Mononuclear cell (primary cell): ENCODE data around the gene ABCC12. TPM values are rescaled to one million over a fixed set of nuclear protein-coding genes. Genes with fewer than 3 reads are reported as not detected.

Experiments used
- H3K27me3 ChIP-seq: 2 replicates; pipeline ENCODE4 v1.6.0; 2011; ENCODE audit warnings: low read length, control low read depth; ENCODE audit not compliant: insufficient read depth
- H3K4me1 ChIP-seq: 2 replicates; pipeline ENCODE4 v1.5.1; 2011; ENCODE audit warnings: mild to moderate bottlenecking, low read length, control low read depth; ENCODE audit not compliant: insufficient read depth
- H3K4me3 ChIP-seq: 2 replicates; pipeline ENCODE4 v1.5.1; 2011; ENCODE audit warnings: mild to moderate bottlenecking, low read length, moderate library complexity
- H3K9me3 ChIP-seq: 2 replicates; pipeline ENCODE4 v1.5.1; 2011; ENCODE audit warnings: low read depth, mild to moderate bottlenecking, control low read depth, low read length
- total RNA-seq: library from RNA; depleted of rRNA; stranded (reverse); fragments of >200 nt; gene quantifications from one replicate; pipeline ENCODE4 v1.2.3, GENCODE V29; 2012

ABCC12 gene
- total RNA-seq, 1 donor: not detected

DNA sequence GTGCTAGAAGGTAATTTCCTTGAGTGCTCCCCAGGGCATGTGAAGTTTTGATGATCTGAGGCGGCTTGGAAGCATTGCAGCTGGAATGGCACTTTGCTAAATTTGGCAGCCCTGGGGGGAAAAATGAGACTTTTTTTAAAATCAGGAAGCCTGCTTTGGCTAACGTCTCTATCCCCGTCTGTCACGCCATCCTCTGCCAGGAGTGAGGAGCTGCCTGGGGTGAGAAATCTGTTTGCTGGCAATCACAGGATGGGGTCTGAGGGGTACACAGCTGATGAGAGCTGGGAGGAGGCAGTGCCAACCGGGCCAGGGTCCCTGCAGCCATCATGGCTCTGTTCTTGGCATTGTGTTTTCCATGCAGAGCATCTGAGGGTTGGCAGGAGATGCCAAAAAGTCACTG, 2.0 kb downstream of the ABCC12 start:
- peaks cover 3% of the 10 kb centered on the region for H3K27me3 ChIP-seq
- no peak overlapping the region for H3K4me3 ChIP-seq
- peaks cover 8% of the 10 kb centered on the region for H3K9me3 ChIP-seq
- H3K4me1 ChIP-seq: no peaks in the 10 kb centered on the region

DNA sequence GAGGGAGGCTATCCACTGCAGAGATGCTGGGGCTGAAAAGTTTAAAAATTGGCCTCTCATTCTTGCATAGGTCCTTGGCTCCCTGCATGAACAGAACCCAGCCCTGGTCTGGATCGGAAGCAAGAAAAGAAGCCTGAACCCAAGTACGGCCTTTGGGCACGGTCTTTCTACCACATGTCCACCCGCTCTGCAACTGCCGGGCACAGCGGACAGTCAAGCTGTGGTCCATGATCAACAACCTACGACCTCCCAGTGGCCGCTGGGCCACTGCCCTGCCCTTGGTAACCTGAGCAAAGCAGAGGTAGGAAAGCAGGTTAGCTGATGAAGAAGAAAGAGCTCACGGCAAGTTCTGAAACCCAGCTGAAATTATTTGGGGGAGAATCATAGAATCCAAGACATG, 3.6 kb downstream of the ABCC12 start:
- Histone ChIP-seq H3K4me1 (no peaks in the 10 kb centered on the region), H3K27me3 (peaks cover 3% of the 10 kb centered on the region), H3K4me3 (no peak overlapping the region), H3K9me3 (peaks cover 10% of the 10 kb centered on the region)

DNA sequence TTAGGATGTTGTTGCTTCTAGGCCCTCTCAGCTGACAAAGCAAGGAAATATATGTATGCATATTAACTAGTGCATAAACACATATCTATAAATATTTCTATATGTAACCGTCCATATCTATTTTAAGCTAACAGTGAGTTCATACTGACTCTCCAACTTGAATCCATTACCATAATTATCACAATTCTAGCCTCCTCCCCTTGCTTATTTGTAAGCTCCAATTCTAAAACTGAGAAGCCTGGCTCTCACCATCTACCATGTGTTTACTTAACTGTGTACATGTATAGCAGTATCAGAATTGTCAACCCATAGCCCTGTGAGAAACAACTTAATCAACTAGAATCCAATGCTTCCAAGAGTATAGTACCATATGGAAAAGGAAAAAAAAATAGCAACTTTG, 5.1 kb downstream of the ABCC12 start:
- no peaks in the 10 kb centered on the region for H3K4me1 ChIP-seq
- peaks cover 10% of the 10 kb centered on the region for H3K9me3 ChIP-seq
- H3K27me3 ChIP-seq: peaks cover 3% of the 10 kb centered on the region
- H3K4me3 ChIP-seq: no peak overlapping the region

DNA sequence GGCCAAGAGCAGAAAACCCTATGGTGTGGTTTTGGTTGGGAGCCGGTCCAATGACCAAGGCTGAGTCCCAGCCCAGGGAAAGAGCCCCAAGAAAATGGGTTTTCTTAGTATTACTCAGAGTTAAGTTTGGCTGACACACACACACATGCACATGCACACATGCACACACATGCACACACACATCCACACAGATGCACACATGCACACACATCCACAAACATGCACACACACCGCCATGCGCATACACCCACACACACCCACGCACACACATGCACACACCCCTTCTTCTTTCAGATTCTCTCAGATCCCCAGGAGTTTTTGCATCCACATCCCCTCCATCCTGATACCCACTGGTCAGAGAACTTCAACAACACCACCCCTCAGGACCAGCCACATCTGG, 9.1 kb downstream of the ABCC12 start:
- Histone ChIP-seq H3K27me3 (peaks cover 3% of the 10 kb centered on the region), H3K4me3 (no peak overlapping the region), H3K9me3 (peaks cover 10% of the 10 kb centered on the region), H3K4me1 (no peaks in the 10 kb centered on the region)

DNA sequence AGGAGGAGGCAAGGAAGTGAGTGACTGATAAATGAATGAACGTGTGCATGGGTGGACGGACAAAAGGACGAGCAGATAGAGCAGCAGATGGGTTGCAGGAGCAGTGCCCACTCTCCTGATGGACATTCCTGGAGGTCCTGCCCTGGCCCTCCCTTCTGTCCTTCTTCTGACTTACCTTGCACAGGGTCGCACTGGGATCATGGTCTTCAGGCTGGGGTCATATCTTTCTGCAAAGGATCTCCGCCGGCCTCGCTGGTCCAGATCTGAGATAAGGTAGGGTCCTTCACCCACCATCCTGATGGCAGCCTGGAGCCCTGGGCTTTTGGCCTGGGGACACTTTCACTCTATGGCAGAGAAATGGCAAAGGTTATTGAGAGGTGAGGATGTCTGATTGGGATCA, 9.7 kb downstream of the ABCC12 start:
- peaks cover 10% of the 10 kb centered on the region for H3K9me3 ChIP-seq
- no peak overlapping the region for H3K4me3 ChIP-seq
- peaks cover 2% of the 10 kb centered on the region for H3K27me3 ChIP-seq
- H3K4me1 ChIP-seq: no peaks in the 10 kb centered on the region

DNA sequence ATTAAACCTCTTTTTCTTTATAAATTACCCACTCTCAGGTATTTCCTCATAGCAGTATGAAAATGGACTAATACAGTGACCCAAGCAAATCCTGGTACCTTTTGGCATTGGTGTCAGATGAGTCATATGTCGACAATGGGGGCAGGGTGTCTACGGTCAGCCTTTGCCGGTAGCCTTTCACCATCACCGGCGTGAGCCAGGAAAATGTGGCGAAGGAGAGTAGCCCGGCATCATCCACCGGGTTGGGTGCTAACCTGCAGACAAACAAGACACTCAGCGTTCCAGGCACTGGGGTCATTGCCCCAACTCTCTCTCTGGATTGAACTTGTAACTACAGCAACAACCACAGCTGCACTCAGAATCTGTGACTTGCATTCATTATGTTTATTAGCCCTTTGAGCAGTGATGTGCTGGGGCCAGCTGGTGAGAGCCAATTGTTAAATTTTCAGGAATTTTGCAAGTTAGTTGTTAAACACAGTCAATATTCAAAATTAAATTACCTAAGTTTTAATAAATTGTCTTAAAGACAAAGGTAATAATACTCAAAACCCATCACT, 11.9 kb downstream of the ABCC12 start:
- no peaks in the 10 kb centered on the region for H3K4me1 ChIP-seq
- H3K27me3 ChIP-seq: no peaks in the 10 kb centered on the region
- no peak overlapping the region for H3K4me3 ChIP-seq
- H3K9me3 ChIP-seq: peaks cover 3% of the 10 kb centered on the region

DNA sequence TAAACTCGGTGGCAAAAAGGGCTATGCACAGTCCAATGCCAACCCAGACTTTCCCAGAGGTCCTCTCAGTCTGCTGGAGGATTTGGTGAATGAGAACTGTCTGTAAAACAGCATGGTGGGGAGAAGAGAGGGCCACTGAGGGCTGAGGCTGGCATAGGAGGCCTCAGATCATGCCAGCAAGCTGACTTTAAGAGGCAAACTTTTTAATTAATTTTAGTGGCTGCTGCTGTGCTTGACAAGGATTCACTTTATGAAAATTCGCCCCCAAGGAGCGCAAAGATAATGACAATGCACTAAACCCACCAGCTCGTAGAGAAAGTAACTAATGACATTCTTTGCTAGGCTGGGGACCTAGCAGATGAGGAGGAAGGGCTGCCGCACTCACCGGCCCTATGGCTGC, 15.0 kb downstream of the ABCC12 start:
- H3K4me3 ChIP-seq: no peak overlapping the region

DNA sequence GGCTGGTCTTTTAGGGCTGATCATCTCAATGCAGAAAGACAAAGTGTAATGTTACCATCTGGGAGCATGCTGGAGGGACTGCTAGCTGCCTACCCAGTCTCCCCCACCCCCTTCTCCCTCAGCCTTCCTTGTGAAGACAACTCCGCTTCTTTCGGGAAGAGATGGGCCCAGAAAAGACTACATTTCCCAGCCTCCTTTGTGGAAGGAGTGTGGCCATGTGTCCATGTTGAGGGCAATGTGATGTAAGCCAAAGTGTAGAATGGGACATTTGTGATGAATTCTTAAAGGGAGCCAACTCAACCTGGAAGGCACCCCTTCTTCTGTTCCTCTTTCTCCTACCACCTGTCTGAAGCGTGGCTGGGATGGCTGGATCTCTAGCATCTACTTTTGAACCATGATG, 16.3 kb downstream of the ABCC12 start:
- no peak overlapping the region for H3K4me3 ChIP-seq
- no peaks in the 10 kb centered on the region for H3K9me3 ChIP-seq

More for the DNA sequence above, 15.0 kb downstream of the ABCC12 start:
- Histone ChIP-seq H3K9me3 (no peaks in the 10 kb centered on the region), H3K4me1 (no peaks in the 10 kb centered on the region), H3K27me3 (no peaks in the 10 kb centered on the region)

DNA sequence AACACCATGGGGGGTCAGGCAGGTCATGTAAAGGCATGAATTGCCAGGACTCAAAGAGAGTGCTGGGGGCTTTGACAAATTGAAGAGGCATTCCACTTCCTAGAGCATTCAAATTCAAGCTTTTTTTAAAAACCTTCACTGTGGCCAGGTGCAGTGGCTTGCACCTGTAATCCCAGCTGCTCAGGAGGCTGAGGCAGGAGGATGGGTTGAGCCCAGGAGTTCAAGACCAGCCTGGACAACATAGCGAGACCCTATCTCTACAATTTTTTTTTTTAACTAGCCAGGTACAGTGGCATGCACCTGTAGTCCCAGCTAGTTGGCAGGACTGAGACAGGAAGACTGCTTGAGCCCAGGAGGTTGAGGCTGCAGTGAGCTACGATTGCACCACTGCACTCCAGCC, 17.2 kb downstream of the ABCC12 start:
- Histone ChIP-seq H3K9me3 (no peaks in the 10 kb centered on the region), H3K27me3 (no peaks in the 10 kb centered on the region), H3K4me1 (no peaks in the 10 kb centered on the region), H3K4me3 (no peak overlapping the region)

More for the DNA sequence above, 16.3 kb downstream of the ABCC12 start:
- Histone ChIP-seq H3K4me1 (no peaks in the 10 kb centered on the region), H3K27me3 (no peaks in the 10 kb centered on the region)

DNA sequence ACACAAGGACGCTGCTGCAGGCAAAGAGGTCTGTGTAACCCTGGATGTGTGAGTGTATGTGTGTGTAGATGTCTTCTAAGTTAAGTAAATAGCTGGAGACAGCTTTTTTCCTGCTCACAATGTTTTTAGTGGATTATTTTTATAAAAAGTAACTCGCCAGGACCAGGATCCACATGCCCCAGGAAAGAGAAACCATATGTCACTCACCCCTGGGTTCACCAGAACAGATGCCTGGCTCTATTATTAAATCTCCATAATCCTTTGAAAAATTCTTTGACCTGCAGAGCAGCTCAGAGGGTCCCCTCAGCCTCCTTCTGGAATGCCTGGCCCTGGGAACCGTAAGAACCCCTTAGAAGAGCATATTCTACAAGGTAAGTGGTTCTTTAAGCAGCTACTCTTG, 18.0 kb downstream of the ABCC12 start:
- H3K4me3 ChIP-seq: no peak overlapping the region
- no peaks in the 10 kb centered on the region for H3K9me3 ChIP-seq
- H3K27me3 ChIP-seq: no peaks in the 10 kb centered on the region
- H3K4me1 ChIP-seq: no peaks in the 10 kb centered on the region

DNA sequence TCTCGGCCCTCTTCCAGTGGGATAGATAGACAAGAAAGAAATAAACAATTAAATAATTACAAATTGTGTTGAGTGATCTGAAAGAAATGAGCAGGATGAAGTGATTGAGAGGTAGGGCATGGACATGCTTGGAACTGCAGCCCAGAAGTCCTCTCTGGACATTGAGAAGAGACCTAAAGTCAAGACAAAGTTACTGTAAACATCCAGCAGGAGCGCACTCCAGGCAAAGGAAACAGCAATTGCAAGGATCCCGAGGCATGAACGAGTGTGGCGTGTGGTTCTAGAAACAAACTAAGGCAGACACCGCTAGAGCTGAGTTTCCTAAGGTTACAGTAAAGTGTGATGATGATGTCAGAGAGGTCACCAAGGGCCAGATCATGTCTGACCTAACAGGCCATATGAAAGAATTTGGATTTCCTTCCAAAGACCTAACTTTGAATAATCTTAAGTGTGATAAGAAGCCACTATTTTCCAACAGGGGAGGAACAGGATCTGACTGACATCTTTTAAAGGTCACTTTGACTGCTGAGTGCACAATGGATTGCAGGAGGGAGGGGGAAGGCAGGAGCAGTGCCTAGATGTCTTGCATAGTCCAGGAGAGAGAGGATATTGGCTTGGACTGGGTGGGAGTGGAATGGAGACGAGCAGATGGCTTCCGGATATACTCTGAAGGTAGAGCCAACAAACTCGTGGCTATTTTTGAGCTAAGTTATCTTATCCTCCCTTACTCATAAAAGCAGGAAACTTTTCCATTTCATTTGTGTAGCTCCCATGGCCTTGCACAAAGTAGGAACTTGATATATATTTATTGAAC, 19.0 kb downstream of the ABCC12 start:
- H3K4me3 ChIP-seq: no peak overlapping the region
- no peaks in the 10 kb centered on the region for H3K27me3 ChIP-seq
- H3K4me1 ChIP-seq: no peaks in the 10 kb centered on the region
- H3K9me3 ChIP-seq: no peaks in the 10 kb centered on the region

DNA sequence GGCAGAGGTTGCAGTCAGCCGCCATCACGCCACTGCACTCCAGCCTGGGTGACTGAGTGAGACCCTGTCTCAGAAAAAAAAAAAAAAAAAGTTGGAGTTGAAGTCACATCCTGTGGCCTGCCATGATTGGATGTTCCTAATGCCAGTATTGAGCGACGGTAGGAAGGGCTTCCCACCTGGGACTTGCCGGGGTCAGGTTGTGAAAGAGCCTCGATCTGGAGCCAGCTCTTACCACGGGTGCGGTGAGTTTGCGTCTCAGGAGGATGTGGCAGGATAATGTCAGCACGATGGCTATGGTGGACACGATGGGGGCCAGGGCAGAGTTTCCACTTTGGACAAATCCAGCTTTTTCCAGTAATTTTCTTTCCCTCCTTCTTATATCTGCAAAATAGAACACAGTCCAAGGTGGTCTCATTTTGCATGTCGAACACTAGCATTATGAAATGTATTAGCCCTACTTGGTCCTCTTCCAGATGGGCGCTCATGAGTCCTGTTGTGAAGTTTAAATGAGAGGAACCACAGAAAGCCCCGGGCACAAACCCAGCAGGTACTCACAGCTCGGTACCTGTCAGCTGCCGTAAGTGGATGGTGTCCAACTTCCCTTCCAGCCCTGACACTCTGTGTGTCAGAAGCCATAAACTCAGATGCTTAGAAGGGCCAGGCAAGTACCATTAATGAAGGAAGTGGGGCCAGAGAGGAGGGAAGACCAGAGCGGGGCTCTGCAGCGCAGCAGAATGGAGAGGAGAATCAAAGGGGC, 22.2 kb downstream of the ABCC12 start:
- no peaks in the 10 kb centered on the region for H3K27me3 ChIP-seq
- H3K9me3 ChIP-seq: no peaks in the 10 kb centered on the region
- no peak overlapping the region for H3K4me3 ChIP-seq
- H3K4me1 ChIP-seq: no peaks in the 10 kb centered on the region

DNA sequence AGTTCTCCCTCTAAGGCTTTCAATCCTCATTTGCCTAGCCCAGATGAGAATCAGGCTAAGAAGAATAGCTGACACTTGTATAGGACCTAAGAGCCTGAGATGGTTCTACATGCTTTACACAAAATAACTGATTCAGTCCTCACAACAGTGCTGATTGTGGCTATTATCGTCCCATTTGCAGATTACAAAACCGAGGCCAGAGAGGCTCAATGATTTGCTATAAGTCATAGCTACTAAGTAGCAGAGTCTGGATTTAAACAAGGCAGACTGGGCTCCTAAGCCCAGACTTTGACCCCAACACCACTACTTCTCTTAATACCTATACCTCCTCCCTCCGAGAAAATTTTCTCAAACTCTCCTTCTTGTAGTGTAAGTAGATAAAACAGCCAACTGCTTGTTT, 23.1 kb downstream of the ABCC12 start:
- Histone ChIP-seq H3K27me3 (no peaks in the 10 kb centered on the region), H3K9me3 (no peaks in the 10 kb centered on the region), H3K4me3 (no peak overlapping the region), H3K4me1 (no peaks in the 10 kb centered on the region)

DNA sequence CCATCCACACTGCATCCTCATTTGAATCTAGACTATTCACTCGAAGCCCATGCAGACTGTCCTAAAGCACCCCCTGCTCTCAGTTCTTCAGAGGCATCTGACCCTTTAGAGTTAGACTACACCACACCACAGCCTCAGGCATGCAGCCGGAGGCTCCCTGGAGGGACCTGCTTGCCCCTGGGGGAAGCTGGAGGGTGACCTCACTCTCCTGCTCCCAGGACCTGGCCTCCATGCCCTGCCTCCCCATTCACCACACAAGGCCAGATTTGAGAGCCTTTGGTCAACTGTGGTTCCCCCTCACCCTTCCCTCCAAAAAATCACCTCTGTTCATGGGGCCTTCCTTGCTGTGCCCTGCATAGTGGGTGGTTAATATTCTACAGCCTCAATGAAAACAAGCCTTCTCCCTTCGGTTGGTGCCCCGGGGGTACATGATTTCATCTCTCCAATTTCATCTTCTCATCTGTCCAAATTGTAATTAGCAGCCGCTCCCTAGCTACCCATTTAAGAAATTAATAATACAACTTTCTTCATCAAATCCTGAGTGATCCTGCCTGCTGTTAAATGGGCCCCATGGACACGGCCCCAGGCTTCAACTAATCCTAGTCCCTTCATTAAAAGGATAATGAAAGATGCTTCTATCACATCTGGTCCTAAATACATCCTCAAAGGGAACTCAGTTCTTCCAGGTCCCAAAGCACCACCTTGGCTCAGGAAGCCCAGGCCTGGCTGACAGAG, 24.4 kb downstream of the ABCC12 start:
- no peaks in the 10 kb centered on the region for H3K4me1 ChIP-seq
- H3K4me3 ChIP-seq: no peak overlapping the region
- H3K9me3 ChIP-seq: no peaks in the 10 kb centered on the region
- H3K27me3 ChIP-seq: no peaks in the 10 kb centered on the region

DNA sequence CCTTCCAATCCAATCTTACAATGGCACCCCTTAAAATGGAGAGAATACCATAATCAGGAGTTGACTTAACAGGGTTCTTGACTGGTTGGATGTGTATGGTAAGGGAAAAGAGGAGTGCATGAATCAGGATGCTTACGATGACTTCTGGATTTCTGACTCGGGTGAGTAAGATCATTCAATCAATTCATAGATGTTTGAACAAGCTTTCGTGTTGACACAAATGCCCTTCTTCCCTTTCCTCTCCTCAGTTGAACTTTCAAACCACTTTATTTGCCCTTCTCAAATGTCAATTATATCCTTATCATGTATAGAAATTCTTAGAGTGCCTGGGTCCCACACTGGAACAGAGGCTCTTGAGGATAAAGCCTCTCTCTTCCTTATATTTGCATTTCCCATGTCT, 25.9 kb downstream of the ABCC12 start:
- Histone ChIP-seq H3K9me3 (no peaks in the 10 kb centered on the region), H3K4me1 (no peaks in the 10 kb centered on the region), H3K4me3 (no peak overlapping the region), H3K27me3 (no peaks in the 10 kb centered on the region)
